Nephron (organoid): ENCODE measurements around the gene MLF2.

ENCODE experiments used
- H3K27ac Mint-ChIP-seq, 3 experiments: 2 replicates each; pipeline ENCODE4 v1.8.0; 2020; ENCODE audit warnings: mixed read lengths in 3 of 3, mild to moderate bottlenecking in 2 of 3, moderate library complexity in 1 of 3
- H3K27me3 Mint-ChIP-seq: 2 replicates; pipeline ENCODE4 v1.8.0; 2021; ENCODE audit warnings: low read depth, mild to moderate bottlenecking, moderate library complexity, mixed read lengths
- H3K36me3 Mint-ChIP-seq: 2 replicates; pipeline ENCODE4 v1.8.0; 2020; ENCODE audit warnings: low read depth, mixed read lengths
- H3K4me1 Mint-ChIP-seq: 2 replicates; pipeline ENCODE4 v1.8.0; 2020; ENCODE audit warnings: mixed read lengths
- H3K4me3 Mint-ChIP-seq, 3 experiments: 2 replicates each; pipeline ENCODE4 v1.8.0; 2020; ENCODE audit warnings: mild to moderate bottlenecking in 3 of 3, mixed read lengths in 3 of 3, moderate library complexity in 2 of 3
- H3K9me3 Mint-ChIP-seq: 2 replicates; pipeline ENCODE4 v1.8.0; 2020; ENCODE audit warnings: mixed read lengths
- CTCF ChIP-seq, 3 experiments: fragments of 200-600 bp; sonication (generic); IDR thresholded peaks; one replicate each; pipeline ENCODE4 v1.5.0; 2021; ENCODE audit warnings: antibody characterized with exemption in 3 of 3; ENCODE audit not compliant: unreplicated experiment in 3 of 3

MLF2 gene

DNA sequence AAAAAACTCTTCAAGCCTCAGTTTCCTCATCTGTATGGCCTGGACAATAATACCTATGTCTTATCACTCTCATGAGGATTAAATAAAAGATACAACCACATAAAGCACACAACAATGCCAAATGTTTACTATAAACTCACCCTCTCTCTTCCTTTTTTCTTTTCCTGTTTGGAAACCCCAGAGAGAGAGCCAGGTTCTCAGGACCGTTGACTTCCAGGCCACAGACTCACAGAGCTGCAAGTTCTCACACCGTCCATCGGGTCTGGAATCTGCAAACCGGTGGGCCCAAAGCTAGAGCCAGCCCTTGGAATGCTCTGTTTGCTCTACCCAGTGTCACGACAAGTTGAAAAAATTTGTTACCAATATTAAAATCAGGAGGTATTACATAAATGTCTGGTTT is 31.8 kb upstream of the MLF2 start:
- no peak for TF ChIP-seq CTCF (IDR thresholded peaks at IDR 0.05; ENCODE audit: unreplicated experiment in 3 of 3)
- Mint-ChIP-seq H3K4me1 (peaks cover 13% of the 10 kb centered on the region), H3K27ac (no peak overlapping the region), H3K27me3 (peaks cover 3% of the 10 kb centered on the region), H3K9me3 (no peaks in the 10 kb centered on the region), H3K4me3 (no peak overlapping the region), H3K36me3 (no peaks in the 10 kb centered on the region)

- H3K9me3 Mint-ChIP-seq, result no peaks in the 10 kb centered on the region
- H3K27ac Mint-ChIP-seq, result no peak overlapping the region
- peaks cover 3% of the 10 kb centered on the region for H3K27me3 Mint-ChIP-seq
- TF ChIP-seq CTCF (IDR thresholded peaks at IDR 0.05; ENCODE audit: unreplicated experiment in 3 of 3), result no peak
- peaks cover 18% of the 10 kb centered on the region for H3K4me1 Mint-ChIP-seq
- H3K36me3 Mint-ChIP-seq, result no peaks in the 10 kb centered on the region
- no peak overlapping the region for H3K4me3 Mint-ChIP-seq
These were observed 31.4 kb upstream of the MLF2 start for GRCh38 chr12:6784296-6784695.

- no peak overlapping the region for H3K4me3 Mint-ChIP-seq
- H3K9me3 Mint-ChIP-seq, result no peaks in the 10 kb centered on the region
- peaks cover 3% of the 10 kb centered on the region for H3K27me3 Mint-ChIP-seq
- TF ChIP-seq CTCF (IDR thresholded peaks at IDR 0.05; ENCODE audit: unreplicated experiment in 3 of 3), result no peak
- H3K27ac Mint-ChIP-seq, result peak overlapping the region in 1 of 3 experiments; percentile 46
- no peaks in the 10 kb centered on the region for H3K36me3 Mint-ChIP-seq
- H3K4me1 Mint-ChIP-seq, result peaks cover 23% of the 10 kb centered on the region
These were observed 30.9 kb upstream of the MLF2 start for GRCh38 chr12:6783828-6784227.

DNA sequence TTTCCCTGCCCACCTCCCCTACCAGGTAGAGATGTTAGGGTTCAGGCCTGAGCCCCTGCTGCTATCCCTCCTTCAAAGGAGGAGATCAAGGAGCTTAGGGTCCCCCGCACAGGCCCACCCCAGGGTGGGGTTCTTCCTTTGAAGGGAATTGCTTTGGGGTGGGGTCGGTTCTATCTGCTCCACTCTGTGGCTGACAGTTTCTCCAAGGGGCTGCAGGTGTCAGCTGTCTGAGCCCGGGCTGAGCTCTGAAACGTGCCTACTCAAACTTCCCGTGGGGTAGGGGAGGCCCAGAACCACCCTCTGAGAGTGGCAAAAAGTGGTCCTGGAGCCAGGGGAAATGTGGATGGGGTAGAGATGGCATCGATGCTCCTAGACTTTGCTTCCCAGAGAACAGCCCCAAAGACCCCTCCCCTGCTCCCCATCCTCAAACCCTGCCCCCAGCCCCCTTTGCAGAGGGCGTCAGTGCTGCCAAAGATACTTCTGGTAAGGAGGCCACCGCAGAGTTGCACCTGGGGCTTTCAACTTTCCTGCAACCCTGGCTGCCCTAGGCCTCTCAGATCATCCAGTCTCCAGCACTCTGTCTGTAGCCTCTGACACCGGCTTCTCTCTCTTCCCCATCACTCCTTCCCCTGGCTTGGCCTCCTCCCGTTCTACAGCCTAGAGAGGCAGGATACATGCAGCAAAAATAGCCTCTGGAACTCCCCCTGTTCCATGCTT is 30.1 kb upstream of the MLF2 start:
- Mint-ChIP-seq H3K36me3 (no peaks in the 10 kb centered on the region), H3K9me3 (no peaks in the 10 kb centered on the region), H3K27ac (peak overlapping the region in 2 of 3 experiments; percentile 46 to 56), H3K4me1 (peaks cover 31% of the 10 kb centered on the region), H3K27me3 (peaks cover 3% of the 10 kb centered on the region), H3K4me3 (no peak overlapping the region)
- TF ChIP-seq CTCF (IDR thresholded peaks at IDR 0.05; ENCODE audit: unreplicated experiment in 3 of 3), result no peak

- no peak overlapping the region for H3K4me3 Mint-ChIP-seq
- H3K27me3 Mint-ChIP-seq, result peaks cover 3% of the 10 kb centered on the region
- no peak for TF ChIP-seq CTCF (IDR thresholded peaks at IDR 0.05; ENCODE audit: unreplicated experiment in 3 of 3)
- H3K9me3 Mint-ChIP-seq, result no peaks in the 10 kb centered on the region
- H3K27ac Mint-ChIP-seq, result peak overlapping the region; percentile 56 to 70 (median 62)
- H3K4me1 Mint-ChIP-seq, result peaks cover 33% of the 10 kb centered on the region
- no peaks in the 10 kb centered on the region for H3K36me3 Mint-ChIP-seq
These were observed 29.2 kb upstream of the MLF2 start for GRCh38 chr12:6782119-6782518.

DNA sequence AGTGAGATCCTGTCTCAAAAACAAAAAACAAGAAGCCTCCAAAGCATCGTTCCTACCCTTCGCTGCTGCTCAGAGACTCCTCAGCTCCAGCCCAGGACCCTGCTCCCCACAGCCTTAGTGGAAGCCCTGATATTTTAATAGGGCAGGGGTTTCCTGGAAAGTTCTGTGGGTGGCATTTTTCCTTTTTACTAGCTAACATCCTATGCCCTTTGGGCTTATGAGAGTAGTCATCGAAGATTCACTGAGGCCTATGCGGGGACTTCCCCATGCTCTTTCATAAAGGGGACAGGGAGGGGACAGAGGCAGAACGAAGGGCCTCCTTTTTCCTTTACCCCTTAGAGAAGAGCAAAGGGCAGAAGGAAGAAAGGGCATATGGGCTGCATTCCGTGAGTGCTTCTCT is 27.6 kb upstream of the MLF2 start:
- H3K27me3 Mint-ChIP-seq, result peaks cover 7% of the 10 kb centered on the region
- no peaks in the 10 kb centered on the region for H3K9me3 Mint-ChIP-seq
- H3K4me3 Mint-ChIP-seq, result no peak overlapping the region
- H3K27ac Mint-ChIP-seq, result peak overlapping the region in 1 of 3 experiments; percentile 16
- H3K36me3 Mint-ChIP-seq, result peaks cover 11% of the 10 kb centered on the region
- peaks cover 26% of the 10 kb centered on the region for H3K4me1 Mint-ChIP-seq
- no peak for TF ChIP-seq CTCF (IDR thresholded peaks at IDR 0.05; ENCODE audit: unreplicated experiment in 3 of 3)
